Measurements from ENCODE around the gene POLR3GL.
"Not testable (repeated sequence)": the region's sequence is repeated elsewhere in the genome, so short reads cannot be mapped to it uniquely, and the experiment has no call there.

The POLR3GL gene

DNA sequence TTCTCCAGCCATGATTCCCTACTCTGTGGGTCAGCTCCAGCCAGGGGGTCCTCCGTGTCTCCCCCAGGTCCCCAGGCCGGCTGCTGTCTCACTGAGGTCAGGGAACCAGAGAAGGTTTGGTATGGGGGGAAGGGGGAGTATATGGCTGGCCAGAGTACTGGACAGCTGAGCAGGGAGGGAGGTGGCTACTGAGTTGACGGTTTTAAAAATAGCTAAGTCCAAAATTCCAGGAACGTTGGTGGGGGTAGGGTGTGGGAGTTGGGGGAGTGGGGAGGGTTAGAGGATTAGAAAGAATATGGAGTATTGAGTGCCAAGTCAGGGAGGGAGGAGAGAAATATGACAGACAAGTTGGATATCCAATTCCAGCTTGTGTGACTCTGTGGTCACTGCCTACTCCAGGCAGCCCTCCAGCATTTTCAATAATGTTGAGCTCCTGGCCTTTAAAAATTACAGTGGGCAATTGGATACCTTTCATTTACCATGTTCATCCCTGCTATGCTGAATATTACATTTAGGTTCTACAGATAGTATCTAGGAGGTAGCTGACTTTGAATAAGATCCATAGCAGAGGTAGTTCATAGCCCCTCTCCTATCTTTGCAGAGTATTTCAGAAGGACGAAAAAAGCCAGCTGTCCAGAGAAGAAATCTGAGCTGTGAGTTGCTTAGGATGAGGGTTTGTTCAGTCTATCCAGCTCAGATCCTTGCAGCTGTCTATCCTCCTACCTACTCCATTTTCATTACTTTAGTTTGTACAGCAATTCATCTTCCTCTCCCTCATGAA, 57.3 kb downstream of the POLR3GL start, which contains the start of gene HJV:
Gene HJV (minus strand): TSS at position 114 of the 781 bp plus-strand sequence. CDS start 1,504 bp downstream, outside the sequence.
- no peak for DNase-seq

DNA sequence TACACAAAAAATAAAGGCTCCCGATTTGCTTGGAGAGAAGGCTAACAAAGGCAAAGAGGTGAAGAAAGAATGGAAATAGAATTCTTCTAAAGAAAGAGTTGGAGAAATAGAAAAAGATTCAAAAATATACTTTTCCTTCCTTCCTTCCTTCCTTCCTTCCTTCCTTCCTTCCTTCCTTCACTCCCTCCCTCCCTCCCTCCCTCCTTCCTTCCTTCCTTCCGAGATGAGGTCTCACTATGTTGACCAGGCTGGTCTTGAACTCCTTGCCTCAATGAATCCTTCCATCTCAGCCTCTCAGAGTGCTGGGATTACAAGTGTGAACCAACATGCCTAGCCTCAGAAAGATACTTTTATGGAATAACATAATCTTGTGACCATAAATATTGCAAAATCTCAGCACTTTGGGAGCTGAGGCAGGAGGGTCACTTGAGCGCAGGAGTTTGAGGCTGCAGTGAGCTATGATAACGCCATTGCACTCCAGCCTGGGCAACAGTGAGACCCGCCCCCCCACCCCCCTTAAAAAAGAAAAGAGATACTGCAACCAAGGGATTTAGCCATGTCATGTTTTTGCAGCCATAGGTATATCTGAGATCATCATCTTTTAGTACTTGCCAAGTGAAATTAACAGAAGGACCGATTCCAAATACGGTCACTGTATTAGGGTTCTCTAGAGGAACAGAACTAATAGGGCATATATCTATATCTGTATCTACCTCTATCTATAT, 58.1 kb downstream of the POLR3GL start:
- DNase-seq = no peak

GRCh38 chr1:146025787-146026495, 61.5 kb downstream of the POLR3GL start:
- DNase-seq = not testable (repeated sequence)

- not testable (repeated sequence) for DNase-seq
These were observed 62.2 kb downstream of the POLR3GL start for GRCh38 chr1:146026650-146027049.

All from CD4-positive, alpha-beta T cell treated with Interferon alpha-2 for 1 hour (primary cell).